ENCODE results near the gene SLC22A12.
"Not testable (repeated sequence)": the region's sequence is repeated elsewhere in the genome, so short reads cannot be mapped to it uniquely, and the experiment has no call there.

SLC22A12 gene

DNA sequence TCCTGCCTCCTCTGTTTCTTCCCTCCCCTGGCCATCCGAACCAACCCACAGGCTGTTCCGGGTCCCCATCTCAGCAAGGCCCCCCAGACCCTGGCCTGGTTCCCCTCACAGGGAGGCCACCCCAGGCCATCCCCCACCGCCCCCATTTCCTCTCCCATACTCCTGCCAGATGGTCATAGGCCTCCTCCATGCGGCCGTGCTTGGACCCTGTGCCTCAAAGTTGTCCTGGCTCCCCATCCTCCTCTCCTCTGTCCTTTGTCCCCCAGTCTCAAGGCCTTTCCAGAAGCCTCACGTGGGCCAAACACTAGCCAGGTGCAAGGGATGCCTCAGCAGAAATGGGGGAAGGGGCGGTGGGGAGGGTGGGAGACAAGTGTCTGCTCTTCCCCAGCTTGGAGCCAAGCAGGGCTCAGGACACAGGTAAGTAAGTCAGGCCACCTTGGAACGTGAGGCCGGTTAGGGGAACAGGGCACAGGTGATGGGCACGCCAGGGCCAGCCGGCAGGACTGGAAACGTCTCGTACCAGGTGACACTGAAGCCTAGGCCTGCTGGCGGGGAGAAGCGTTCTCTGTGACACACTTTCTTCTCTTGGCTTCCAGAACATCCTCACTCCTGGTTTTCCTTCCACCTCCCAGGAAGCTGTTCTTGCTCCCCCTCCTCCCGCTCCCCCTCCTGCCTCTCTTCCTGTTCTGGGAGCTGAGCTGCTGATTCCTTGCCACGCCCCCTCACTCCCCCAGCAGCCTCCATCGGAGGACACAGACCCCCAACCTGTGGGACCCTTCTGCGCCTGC lies 31.5 kb upstream of the SLC22A12 start:
- Mint-ChIP-seq H3K36me3 (no peaks in the 10 kb centered on the region), H3K4me1 (ENCODE audit: low read depth) (peaks cover 6% of the 10 kb centered on the region), H3K9me3 (ENCODE audit: low read depth) (no peaks in the 10 kb centered on the region), H3K27ac (no peak overlapping the region), H3K27me3 (no peaks in the 10 kb centered on the region), H3K4me3 (no peak overlapping the region)

DNA sequence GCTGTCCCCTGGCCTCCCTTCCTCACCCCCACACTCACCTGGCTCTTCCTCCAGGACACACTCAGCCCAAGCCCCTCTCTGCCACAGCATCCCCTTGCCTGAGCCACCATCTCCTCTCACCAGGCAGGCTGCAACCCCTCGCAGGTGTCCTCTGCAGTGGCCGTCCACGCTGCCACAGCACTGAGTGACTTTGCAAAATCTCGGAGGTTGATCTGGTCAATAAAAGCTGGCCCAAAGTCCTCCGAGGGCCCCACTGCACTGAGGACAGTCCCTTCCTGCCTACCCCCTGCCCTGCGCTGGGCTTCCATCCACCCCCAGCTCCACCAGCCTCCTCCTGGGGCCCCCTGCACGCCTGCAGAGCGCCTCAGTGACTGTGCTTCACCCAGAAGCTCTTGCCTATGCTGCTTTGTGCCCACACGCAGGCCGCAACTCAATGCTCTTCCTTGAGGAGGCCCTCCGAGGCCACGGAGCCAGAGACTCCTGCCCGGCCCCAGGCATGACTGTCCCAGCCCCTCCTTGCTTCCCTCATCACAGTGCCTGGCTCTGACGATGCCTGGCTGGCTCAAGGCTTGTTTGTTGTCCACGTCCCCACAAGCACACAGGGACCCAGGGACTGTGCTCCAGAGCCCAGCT lies 30.8 kb upstream of the SLC22A12 start:
- Mint-ChIP-seq H3K36me3 (no peaks in the 10 kb centered on the region), H3K27me3 (no peaks in the 10 kb centered on the region), H3K27ac (no peak overlapping the region), H3K9me3 (ENCODE audit: low read depth) (no peaks in the 10 kb centered on the region), H3K4me3 (no peak overlapping the region), H3K4me1 (ENCODE audit: low read depth) (peaks cover 1% of the 10 kb centered on the region)

DNA sequence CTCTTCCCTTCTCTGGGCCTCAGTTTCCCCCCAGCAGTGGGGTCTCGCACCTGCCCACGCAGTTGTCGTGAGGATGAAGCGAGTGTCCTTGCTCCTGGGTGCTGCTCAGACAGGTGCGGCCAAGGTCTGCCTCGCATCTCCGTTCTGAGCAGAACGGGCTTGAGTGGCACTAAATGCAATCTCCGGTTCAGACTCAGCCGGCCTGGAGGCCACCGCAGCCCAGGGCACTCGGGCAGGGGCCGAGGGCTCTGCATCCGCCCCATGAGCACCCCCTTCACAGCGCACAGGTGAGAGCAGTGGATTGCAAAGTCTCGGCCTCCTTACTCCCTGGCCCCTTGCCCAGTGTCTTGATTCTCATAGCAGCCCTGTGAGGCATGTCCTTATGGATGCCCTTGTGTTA lies 30.1 kb upstream of the SLC22A12 start:
- Mint-ChIP-seq H3K9me3 (ENCODE audit: low read depth) (no peaks in the 10 kb centered on the region), H3K27ac (no peak overlapping the region), H3K4me1 (ENCODE audit: low read depth) (peaks cover under 1% of the 10 kb centered on the region), H3K4me3 (no peak overlapping the region), H3K27me3 (no peaks in the 10 kb centered on the region), H3K36me3 (no peaks in the 10 kb centered on the region)

DNA sequence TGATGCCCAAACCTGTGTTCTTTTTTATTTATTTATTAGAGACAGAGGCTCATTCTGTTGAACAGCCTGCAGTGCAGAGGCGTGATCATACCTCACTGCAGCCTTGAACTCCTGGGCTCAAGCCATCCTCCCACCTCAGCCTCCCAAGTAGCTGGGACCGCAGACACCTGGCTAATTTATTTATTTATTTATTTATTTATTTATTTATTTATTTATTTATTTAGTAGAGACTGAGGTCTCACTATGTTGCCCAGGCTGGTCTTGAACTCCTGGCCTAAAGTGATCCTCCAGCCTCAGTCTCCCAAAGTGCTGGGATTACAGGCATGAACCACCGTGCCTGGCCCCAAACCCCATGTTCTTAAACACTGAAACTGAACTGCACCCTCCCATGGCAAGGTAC lies 29.6 kb upstream of the SLC22A12 start:
- not testable (repeated sequence) for H3K36me3 Mint-ChIP-seq; H3K27ac Mint-ChIP-seq; H3K4me1 Mint-ChIP-seq (ENCODE audit: low read depth); H3K27me3 Mint-ChIP-seq; H3K9me3 Mint-ChIP-seq (ENCODE audit: low read depth); H3K4me3 Mint-ChIP-seq

DNA sequence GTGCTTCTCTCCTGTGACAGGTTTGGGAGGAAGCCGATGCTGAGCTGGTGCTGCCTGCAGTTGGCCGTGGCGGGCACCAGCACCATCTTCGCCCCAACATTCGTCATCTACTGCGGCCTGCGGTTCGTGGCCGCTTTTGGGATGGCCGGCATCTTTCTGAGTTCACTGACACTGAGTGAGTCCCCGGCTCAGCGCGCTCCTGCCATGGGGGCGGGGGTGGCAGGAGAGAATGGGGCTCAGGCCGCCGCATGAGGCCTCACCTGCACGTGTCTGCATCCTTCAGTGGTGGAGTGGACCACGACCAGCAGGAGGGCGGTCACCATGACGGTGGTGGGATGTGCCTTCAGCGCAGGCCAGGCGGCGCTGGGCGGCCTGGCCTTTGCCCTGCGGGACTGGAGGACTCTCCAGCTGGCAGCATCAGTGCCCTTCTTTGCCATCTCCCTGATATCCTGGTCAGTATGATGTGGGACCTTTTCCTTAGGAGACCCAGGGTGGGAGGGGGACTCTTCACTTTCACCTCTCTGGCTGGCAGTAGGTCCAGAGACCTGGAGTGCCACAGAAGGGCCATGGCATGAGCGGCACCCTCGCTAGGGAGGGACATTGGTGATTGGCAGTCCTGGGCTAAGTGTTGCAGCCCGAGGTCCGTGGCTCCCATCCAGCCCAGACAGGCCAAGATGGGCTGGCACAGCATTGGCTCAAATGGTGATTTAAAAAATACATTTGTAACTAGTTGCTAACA lies 28.9 kb upstream of the SLC22A12 start:
- Mint-ChIP-seq H3K4me3 (no peak overlapping the region), H3K4me1 (ENCODE audit: low read depth) (peaks cover 7% of the 10 kb centered on the region), H3K36me3 (no peaks in the 10 kb centered on the region), H3K27ac (no peak overlapping the region), H3K9me3 (ENCODE audit: low read depth) (no peaks in the 10 kb centered on the region), H3K27me3 (no peaks in the 10 kb centered on the region)

DNA sequence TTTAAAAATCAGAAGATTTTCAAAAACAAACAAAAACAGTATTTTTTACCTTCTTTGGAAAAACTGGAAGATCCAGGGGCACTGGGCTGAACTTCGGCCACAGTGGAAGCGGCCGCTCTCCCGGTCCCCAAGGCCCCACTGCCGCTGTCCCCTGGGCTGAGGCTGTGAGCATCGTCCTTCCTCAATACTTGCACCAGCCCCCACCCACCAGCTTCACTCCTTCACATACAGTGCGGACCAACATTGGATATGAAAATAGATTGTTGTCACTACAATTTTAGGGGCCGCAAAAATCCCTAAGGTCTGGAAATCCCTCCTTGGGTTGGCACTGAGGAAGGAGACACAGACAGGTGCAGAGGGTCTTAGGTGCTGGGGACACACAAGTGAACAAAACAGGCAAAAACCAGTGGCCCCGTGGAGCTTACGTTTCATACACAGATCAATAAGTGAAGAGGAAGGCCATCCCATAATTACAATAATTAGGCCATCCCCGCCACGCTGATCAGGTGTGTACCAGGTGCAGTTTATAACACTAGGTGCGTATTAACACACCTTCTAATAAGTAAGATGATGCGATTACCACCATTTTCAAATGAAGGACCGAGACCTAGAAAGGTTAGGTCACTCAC lies 28.2 kb upstream of the SLC22A12 start:
- Mint-ChIP-seq H3K27ac (no peak overlapping the region), H3K36me3 (no peaks in the 10 kb centered on the region), H3K4me1 (ENCODE audit: low read depth) (peaks cover 7% of the 10 kb centered on the region), H3K9me3 (ENCODE audit: low read depth) (no peaks in the 10 kb centered on the region), H3K4me3 (no peak overlapping the region), H3K27me3 (no peaks in the 10 kb centered on the region)

DNA sequence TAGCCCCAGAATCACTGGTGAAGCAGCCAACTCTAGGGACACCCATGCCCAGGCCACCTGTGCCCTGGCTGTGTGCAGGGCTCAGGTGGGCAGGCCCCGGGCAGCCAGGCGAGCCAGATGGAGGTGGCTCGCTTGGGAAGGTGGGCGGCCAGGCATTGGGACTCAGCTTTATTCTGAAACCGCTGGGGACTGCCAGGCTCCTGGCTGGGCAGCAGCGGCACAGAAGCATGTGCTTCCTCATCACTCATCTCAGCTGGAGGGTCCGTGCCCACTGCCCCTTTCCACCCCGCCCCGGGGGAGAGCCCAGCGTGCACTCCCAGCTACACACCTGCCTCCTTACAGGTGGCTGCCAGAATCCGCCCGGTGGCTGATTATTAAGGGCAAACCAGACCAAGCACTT lies 27.1 kb upstream of the SLC22A12 start:
- H3K27ac Mint-ChIP-seq: no peak overlapping the region
- H3K36me3 Mint-ChIP-seq: no peaks in the 10 kb centered on the region
- no peaks in the 10 kb centered on the region for H3K27me3 Mint-ChIP-seq
- H3K4me3 Mint-ChIP-seq: no peak overlapping the region
- H3K4me1 Mint-ChIP-seq (ENCODE audit: low read depth): peaks cover 7% of the 10 kb centered on the region
- H3K9me3 Mint-ChIP-seq (ENCODE audit: low read depth): no peaks in the 10 kb centered on the region

DNA sequence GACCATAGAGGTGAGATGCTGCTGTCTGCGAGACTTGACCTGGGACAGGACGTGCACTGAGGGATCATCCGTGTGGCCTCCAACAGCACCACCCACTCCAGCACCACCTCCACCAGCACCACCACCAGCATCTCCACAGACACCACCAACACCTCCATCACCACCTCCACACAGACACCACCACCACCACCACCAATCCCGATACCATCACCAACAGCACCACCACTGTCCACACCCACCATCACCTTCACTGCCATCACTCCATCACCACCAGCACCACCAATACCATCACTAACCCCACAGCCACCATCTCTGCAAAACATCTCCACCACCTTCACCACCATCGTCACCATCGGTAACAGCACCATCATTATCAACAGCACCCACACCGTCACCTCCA lies 26.6 kb upstream of the SLC22A12 start:
- no peak overlapping the region for H3K27ac Mint-ChIP-seq
- no peaks in the 10 kb centered on the region for H3K9me3 Mint-ChIP-seq (ENCODE audit: low read depth)
- no peaks in the 10 kb centered on the region for H3K27me3 Mint-ChIP-seq
- no peaks in the 10 kb centered on the region for H3K36me3 Mint-ChIP-seq
- H3K4me3 Mint-ChIP-seq: no peak overlapping the region
- H3K4me1 Mint-ChIP-seq (ENCODE audit: low read depth): peaks cover 7% of the 10 kb centered on the region

DNA sequence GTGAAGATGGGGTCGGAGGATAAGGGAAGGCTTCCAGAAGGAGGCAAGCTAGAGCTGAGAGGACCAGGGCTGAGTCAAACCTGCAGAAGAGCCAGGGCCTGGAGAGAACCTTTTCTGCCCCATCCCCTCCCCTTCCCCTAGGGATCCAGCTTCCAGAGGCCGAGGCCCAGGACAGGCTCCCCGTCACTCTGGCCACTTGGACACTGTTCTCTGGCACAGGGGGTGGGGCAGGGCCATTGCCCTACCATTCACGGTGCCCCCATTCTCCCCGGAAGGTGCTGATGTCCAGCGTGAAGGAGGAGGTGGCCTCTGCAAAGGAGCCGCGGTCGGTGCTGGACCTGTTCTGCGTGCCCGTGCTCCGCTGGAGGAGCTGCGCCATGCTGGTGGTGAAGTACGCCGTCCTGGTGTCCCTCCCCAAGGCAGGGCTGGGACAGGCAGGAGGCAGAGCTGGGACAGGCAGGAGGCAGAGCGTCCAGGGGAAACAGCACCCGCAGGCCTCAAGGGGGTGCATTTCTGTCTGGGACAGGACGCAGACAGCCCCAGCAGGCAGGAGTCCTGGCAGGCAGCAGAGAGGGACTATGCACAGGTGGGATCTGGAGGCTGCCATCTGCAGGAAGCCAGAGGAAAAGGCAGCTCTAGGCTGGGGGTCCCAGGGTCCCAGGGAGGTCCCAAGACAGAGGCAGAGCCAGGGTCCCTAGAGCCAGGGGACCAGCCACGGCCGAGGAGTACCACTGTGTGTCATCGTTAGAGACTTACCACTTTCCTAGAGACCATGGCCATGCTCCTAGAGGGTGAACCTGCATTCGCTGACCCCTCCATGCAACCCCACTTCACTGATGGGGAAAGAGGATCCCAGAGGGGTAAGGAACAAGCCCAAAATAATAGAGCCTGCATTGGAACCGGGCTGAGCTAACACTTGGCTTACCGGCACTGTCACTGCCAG lies 25.8 kb upstream of the SLC22A12 start:
- Mint-ChIP-seq H3K27me3 (no peaks in the 10 kb centered on the region), H3K4me1 (ENCODE audit: low read depth) (peaks cover 7% of the 10 kb centered on the region), H3K36me3 (no peaks in the 10 kb centered on the region), H3K27ac (no peak overlapping the region), H3K9me3 (ENCODE audit: low read depth) (no peaks in the 10 kb centered on the region), H3K4me3 (no peak overlapping the region)

DNA sequence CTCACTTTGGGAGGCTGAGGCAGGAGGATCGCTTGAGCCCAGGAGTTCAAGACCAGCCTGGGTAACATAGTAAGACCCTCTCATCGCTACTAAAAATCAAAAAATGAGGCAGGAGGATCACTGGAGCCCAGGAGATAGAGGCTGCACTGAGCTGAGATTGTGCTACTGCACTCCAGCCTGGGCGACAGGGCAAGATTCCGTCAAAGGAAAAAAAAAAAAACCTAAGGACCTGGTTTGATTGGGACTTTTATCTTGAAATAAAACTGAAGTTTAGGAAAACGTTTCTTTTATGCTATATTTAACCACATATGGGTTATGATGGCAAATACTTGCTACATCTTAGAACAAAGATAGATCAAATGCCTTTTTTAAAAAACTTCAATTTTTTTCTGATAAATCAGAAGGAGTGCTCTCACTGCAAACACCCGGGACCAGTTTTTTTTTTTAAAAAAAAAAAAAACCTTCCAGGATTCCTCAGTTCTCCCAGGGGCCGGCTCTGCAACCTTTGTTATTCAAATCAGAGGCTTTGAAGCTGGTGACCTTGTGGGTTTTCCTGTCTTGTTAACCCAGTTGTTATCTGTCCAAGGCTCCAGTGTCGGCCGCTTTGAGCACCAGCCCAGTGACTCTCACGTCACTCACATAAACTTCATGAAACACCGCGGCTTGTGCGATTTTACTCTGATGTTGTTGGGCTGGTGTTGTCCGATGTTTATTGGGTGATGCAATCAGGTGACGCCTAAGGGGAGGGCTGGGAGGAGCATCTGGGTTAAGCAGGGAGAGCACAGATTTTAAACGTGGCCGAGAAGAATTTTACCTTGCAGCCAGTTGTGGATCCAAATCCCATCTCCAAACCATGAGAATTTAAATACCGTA lies 24.7 kb upstream of the SLC22A12 start:
- peaks cover 7% of the 10 kb centered on the region for H3K4me1 Mint-ChIP-seq (ENCODE audit: low read depth)
- H3K27ac Mint-ChIP-seq: no peak overlapping the region
- no peaks in the 10 kb centered on the region for H3K36me3 Mint-ChIP-seq
- no peak overlapping the region for H3K4me3 Mint-ChIP-seq
- H3K9me3 Mint-ChIP-seq (ENCODE audit: low read depth): no peaks in the 10 kb centered on the region
- no peaks in the 10 kb centered on the region for H3K27me3 Mint-ChIP-seq

DNA sequence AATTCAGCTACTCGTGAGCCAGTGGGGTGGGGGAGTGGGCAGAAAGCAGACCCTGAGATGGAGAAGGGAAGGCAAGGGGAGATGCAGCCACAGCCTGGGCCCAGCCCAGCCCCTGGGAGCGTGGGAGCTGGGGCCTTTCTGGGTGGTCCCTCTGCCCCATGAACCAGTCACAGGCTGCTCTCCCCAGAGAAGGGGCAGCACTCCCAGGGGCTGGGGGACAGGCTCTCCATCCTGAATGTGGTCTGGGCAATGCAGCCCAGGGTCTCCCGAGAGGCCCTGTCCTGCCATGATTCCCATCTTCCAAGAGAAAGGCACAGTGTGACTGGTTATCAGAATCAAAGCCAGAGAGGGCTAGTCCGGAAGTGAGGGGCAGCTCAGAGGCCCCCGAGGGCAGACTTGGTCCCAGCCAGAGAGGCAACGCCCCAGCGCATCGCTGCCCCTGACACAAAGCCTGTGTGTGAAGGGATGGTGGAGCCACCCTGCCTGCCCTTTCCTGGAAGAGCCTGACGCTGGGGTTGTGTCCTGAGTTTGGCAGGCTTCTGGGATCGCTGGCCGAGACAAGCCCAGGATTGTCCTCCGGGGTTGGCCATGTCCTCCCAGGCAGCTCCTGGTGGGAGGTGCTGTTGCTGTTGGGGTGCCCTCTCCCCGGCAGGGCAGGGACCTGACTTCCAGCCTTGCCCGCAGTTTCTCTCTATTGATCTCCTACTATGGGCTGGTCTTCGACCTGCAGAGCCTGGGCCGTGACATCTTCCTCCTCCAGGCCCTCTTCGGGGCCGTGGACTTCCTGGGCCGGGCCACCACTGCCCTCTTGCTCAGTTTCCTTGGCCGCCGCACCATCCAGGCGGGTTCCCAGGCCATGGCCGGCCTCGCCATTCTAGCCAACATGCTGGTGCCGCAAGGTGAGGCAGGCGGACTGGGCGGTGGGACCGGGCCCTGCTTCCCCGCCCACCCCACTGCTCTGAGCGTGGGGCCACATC lies 23.8 kb upstream of the SLC22A12 start:
- no peak overlapping the region for H3K27ac Mint-ChIP-seq
- no peaks in the 10 kb centered on the region for H3K27me3 Mint-ChIP-seq
- no peaks in the 10 kb centered on the region for H3K9me3 Mint-ChIP-seq (ENCODE audit: low read depth)
- H3K36me3 Mint-ChIP-seq: no peaks in the 10 kb centered on the region
- H3K4me1 Mint-ChIP-seq (ENCODE audit: low read depth): peaks cover 7% of the 10 kb centered on the region
- no peak overlapping the region for H3K4me3 Mint-ChIP-seq

DNA sequence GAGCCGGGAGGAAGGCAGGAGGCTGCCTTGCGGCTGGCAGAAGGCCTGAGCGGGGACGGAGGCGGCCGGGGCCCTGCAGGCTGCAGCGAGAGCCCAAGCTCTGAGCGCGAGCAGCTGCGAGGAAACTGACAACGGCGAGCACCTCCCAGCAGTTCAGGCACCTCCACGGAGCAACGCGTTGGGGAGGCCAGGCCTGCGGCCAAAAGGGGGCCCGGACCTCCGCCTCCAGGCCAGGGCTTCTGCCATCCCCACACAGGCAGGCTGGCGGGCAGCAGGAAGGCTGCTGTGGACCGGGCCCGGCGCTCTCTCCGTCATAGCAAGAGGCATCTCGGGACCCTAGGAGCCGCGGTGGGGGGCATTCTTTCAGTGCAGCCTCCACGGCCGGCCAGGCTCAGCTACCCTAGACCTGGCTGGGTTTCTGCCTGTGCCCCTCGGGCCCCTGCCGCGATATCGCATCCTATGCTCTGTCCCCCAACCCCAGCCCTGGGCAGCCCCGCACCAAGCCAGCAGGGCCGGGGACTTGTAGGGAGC lies 22.9 kb upstream of the SLC22A12 start:
- no peaks in the 10 kb centered on the region for H3K36me3 Mint-ChIP-seq
- no peaks in the 10 kb centered on the region for H3K27me3 Mint-ChIP-seq
- H3K27ac Mint-ChIP-seq: no peak overlapping the region
- peaks cover 7% of the 10 kb centered on the region for H3K4me1 Mint-ChIP-seq (ENCODE audit: low read depth)
- no peak overlapping the region for H3K4me3 Mint-ChIP-seq
- no peaks in the 10 kb centered on the region for H3K9me3 Mint-ChIP-seq (ENCODE audit: low read depth)

All from activated naive CD8-positive, alpha-beta T cell (primary cell).